ES-I3 (cell line): ENCODE results near the gene HAUS5.

Source experiments
- H3K36me3 ChIP-seq: 2 replicates; pipeline ENCODE4 v1.6.1; 2013; ENCODE audit warnings: mild to moderate bottlenecking, low read length, control low read depth, moderate library complexity; ENCODE audit not compliant: insufficient read depth
- H3K4me1 ChIP-seq: 2 replicates; pipeline ENCODE4 v1.6.1; 2013; ENCODE audit warnings: mild to moderate bottlenecking, control low read depth, low read length; ENCODE audit not compliant: insufficient read depth
- H3K9ac ChIP-seq: 2 replicates; pipeline ENCODE4 v1.6.1; 2013; ENCODE audit warnings: low read depth, mild to moderate bottlenecking, low read length, moderate library complexity
- H3K9me3 ChIP-seq: 2 replicates; pipeline ENCODE4 v1.6.1; 2013; ENCODE audit warnings: mild to moderate bottlenecking, low read length, moderate library complexity; ENCODE audit not compliant: control insufficient read depth, insufficient read depth

Gene HAUS5

GRCh38 chr19:35665157-35665556, 52.6 kb downstream of the HAUS5 start:
- Histone ChIP-seq H3K4me1 (no peaks in the 10 kb centered on the region), H3K36me3 (no peaks in the 10 kb centered on the region), H3K9ac (no peak overlapping the region), H3K9me3 (no peaks in the 10 kb centered on the region)

GRCh38 chr19:35665604-35666003, 53.1 kb downstream of the HAUS5 start:
- Histone ChIP-seq H3K9ac (no peak overlapping the region), H3K36me3 (no peaks in the 10 kb centered on the region), H3K9me3 (no peaks in the 10 kb centered on the region), H3K4me1 (no peaks in the 10 kb centered on the region)

- no peak within 1 kb of the TSS for H3K9ac ChIP-seq
- no peaks in the 10 kb centered on the region for H3K4me1 ChIP-seq
- no peaks in the 10 kb centered on the region for H3K36me3 ChIP-seq
- H3K9me3 ChIP-seq, result no peaks in the 10 kb centered on the region
Observed at GRCh38 chr19:35666251-35666913, 53.8 kb downstream of the HAUS5 start, which contains the start of gene UPK1A. TSS of gene UPK1A (plus strand) at chr19:35666517. CDS start at chr19:35666813, 296 bp downstream.

- H3K36me3 ChIP-seq, result no peaks in the 10 kb centered on the region
- H3K4me1 ChIP-seq, result no peaks in the 10 kb centered on the region
- no peak overlapping the region for H3K9ac ChIP-seq
- no peaks in the 10 kb centered on the region for H3K9me3 ChIP-seq
Observed at GRCh38 chr19:35669566-35669965, 57.0 kb downstream of the HAUS5 start.

GRCh38 chr19:35669974-35670373, 57.4 kb downstream of the HAUS5 start:
- no peak overlapping the region for H3K9ac ChIP-seq
- H3K4me1 ChIP-seq, result no peaks in the 10 kb centered on the region
- H3K36me3 ChIP-seq, result no peaks in the 10 kb centered on the region
- no peaks in the 10 kb centered on the region for H3K9me3 ChIP-seq

GRCh38 chr19:35670686-35671085, 58.2 kb downstream of the HAUS5 start:
- Histone ChIP-seq H3K9ac (no peak overlapping the region), H3K4me1 (no peaks in the 10 kb centered on the region), H3K9me3 (no peaks in the 10 kb centered on the region), H3K36me3 (no peaks in the 10 kb centered on the region)

GRCh38 chr19:35671818-35672217, 59.3 kb downstream of the HAUS5 start:
- no peaks in the 10 kb centered on the region for H3K36me3 ChIP-seq
- H3K9ac ChIP-seq, result no peak overlapping the region

GRCh38 chr19:35673121-35673804, 60.7 kb downstream of the HAUS5 start:
- Histone ChIP-seq H3K4me1 (no peaks in the 10 kb centered on the region), H3K9ac (peak overlapping the region; percentile 50), H3K9me3 (no peaks in the 10 kb centered on the region), H3K36me3 (no peaks in the 10 kb centered on the region)

More at GRCh38 chr19:35671818-35672217, 59.3 kb downstream of the HAUS5 start:
- no peaks in the 10 kb centered on the region for H3K9me3 ChIP-seq
- no peaks in the 10 kb centered on the region for H3K4me1 ChIP-seq
